Measurements from ENCODE around the gene CLEC10A.

CLEC10A gene

GRCh38 chr17:7108981-7109380 lies 28.9 kb upstream of the CLEC10A start:
- Histone ChIP-seq H2AFZ (ENCODE audit: low read depth) (no peak overlapping the region), H3K27me3 (ENCODE audit: insufficient read depth, low read depth) (no peaks in the 10 kb centered on the region), H3K4me1 (ENCODE audit: low read depth, poor library complexity, severe bottlenecking) (no peaks in the 10 kb centered on the region), H3K9ac (no peak overlapping the region), H3K4me3 (IDR thresholded peaks at IDR 0.05; ENCODE audit: insufficient read depth, low read depth, low read length) (no peak overlapping the region), H3K36me3 (ENCODE audit: insufficient read depth) (no peaks in the 10 kb centered on the region), H3K4me2 (no peak overlapping the region), H4K20me1 (ENCODE audit: insufficient read depth) (no peaks in the 10 kb centered on the region), H3K27ac (no peak overlapping the region), H3K79me2 (ENCODE audit: insufficient read depth, low read depth) (no peaks in the 10 kb centered on the region)
- TF ChIP-seq CTCF (conservative IDR thresholded peaks at IDR 0.05; ENCODE audit: low read depth, low read length) = no peak

GRCh38 chr17:7108560-7108925 lies 28.5 kb upstream of the CLEC10A start:
- Histone ChIP-seq H3K9ac (no peak overlapping the region), H3K27me3 (ENCODE audit: insufficient read depth, low read depth) (no peaks in the 10 kb centered on the region), H2AFZ (ENCODE audit: low read depth) (no peak overlapping the region), H4K20me1 (ENCODE audit: insufficient read depth) (no peaks in the 10 kb centered on the region), H3K4me3 (IDR thresholded peaks at IDR 0.05; ENCODE audit: insufficient read depth, low read depth, low read length) (no peak overlapping the region), H3K36me3 (ENCODE audit: insufficient read depth) (no peaks in the 10 kb centered on the region), H3K79me2 (ENCODE audit: insufficient read depth, low read depth) (no peaks in the 10 kb centered on the region), H3K4me2 (no peak overlapping the region), H3K27ac (no peak overlapping the region), H3K4me1 (ENCODE audit: low read depth, poor library complexity, severe bottlenecking) (no peaks in the 10 kb centered on the region)
- TF ChIP-seq CTCF (conservative IDR thresholded peaks at IDR 0.05; ENCODE audit: low read depth, low read length) = no peak

DNA sequence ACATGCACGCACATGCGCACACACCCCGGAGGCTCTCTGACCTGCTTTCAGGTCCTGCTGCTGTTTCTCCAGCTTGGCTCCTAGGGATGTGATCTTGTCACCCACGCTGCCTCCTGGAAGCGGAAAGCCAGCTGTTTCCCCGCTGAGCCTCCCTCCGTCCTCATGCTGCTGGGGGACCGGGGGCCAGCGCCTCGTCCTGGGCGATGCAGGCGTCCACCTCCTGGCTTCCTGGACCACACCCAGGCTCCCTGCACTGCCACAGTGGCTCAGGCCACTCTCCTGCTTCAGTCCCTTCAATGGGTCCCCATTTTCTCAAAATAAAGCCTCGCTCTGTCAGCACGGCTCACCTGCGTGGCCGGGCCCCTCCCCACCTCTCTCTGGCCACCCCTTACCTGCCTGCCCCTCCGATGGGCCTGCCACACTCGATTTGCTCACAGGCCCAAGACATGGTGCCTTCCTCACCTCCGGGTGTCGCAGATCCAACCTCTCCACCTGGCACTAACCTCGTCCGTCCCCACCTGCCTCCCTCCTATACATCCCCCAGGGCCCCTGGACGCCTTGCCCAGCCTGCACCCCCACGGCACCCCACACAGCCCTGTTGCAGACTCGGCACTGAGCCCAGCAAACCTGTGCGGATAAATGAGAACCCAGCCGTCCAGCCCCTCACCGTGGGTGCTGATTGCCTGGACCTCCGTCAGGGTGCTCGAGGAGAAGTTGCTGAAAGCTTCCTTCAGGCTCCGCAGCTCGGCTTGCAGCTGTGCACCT lies 27.9 kb upstream of the CLEC10A start:
- no peaks in the 10 kb centered on the region for H3K27me3 ChIP-seq (ENCODE audit: insufficient read depth, low read depth)
- H3K79me2 ChIP-seq (ENCODE audit: insufficient read depth, low read depth) = no peaks in the 10 kb centered on the region
- H3K4me1 ChIP-seq (ENCODE audit: low read depth, poor library complexity, severe bottlenecking) = no peaks in the 10 kb centered on the region
- no peak overlapping the region for H3K4me2 ChIP-seq
- no peak overlapping the region for H2AFZ ChIP-seq (ENCODE audit: low read depth)
- no peak for TF ChIP-seq CTCF (conservative IDR thresholded peaks at IDR 0.05; ENCODE audit: low read depth, low read length)
- no peak overlapping the region for H3K27ac ChIP-seq
- no peak overlapping the region for H3K4me3 ChIP-seq (IDR thresholded peaks at IDR 0.05; ENCODE audit: insufficient read depth, low read depth, low read length)
- no peaks in the 10 kb centered on the region for H3K36me3 ChIP-seq (ENCODE audit: insufficient read depth)
- H4K20me1 ChIP-seq (ENCODE audit: insufficient read depth) = no peaks in the 10 kb centered on the region
- H3K9ac ChIP-seq = no peak overlapping the region

DNA sequence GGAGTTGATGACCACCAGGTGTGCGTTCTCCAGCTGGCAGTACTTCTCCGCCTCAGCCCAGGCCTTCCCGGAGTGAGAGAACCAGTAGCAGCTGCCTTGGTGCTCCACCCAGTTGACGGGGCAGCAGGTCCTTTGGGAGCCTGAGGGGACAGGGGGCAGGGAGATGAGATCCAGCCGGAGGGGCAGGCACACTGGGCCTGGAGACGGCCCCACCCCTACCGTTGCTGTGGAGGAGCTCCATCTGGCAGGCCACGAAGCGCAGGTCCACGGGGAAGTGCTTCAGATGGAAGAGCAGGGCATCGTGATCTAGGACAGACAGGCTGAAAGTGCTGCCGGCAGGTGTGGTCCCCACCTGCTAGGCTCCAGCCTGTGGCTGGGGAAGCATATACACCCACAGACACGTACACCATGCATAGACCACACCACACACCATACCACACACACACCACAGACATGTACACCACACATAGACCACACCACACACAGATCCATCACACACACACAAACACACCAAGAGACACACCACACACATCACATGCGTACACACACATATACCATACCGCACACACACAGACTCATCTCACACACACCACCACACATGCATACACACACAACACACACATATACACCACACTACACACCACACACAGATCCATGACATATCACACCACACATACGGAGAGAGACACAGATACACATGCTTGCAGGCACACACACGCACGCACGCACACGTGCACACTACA lies 27.1 kb upstream of the CLEC10A start:
- Histone ChIP-seq H3K27me3 (ENCODE audit: insufficient read depth, low read depth) (no peaks in the 10 kb centered on the region), H3K4me2 (no peak overlapping the region), H2AFZ (ENCODE audit: low read depth) (no peak overlapping the region), H3K4me1 (ENCODE audit: low read depth, poor library complexity, severe bottlenecking) (no peaks in the 10 kb centered on the region), H3K9ac (no peak overlapping the region), H3K36me3 (ENCODE audit: insufficient read depth) (no peaks in the 10 kb centered on the region), H4K20me1 (ENCODE audit: insufficient read depth) (no peaks in the 10 kb centered on the region), H3K27ac (no peak overlapping the region), H3K4me3 (IDR thresholded peaks at IDR 0.05; ENCODE audit: insufficient read depth, low read depth, low read length) (no peak overlapping the region), H3K79me2 (ENCODE audit: insufficient read depth, low read depth) (no peaks in the 10 kb centered on the region)
- no peak for TF ChIP-seq CTCF (conservative IDR thresholded peaks at IDR 0.05; ENCODE audit: low read depth, low read length)

Measured in KMS-11 (cell line).